Neuron (in vitro differentiated cells): ENCODE results near the gene TRERF1.

Experiments
- H2AFZ ChIP-seq: one replicate; pipeline ENCODE4 v1.6.1; 2013; ENCODE audit warnings: low read depth, mild to moderate bottlenecking, inconsistent platforms, low read length, moderate library complexity
- H3K27me3 ChIP-seq: one replicate; pipeline ENCODE4 v1.6.1; 2013; ENCODE audit warnings: low read length; ENCODE audit not compliant: insufficient read depth
- H3K36me3 ChIP-seq: one replicate; pipeline ENCODE4 v1.6.1; 2013; ENCODE audit warnings: low read length; ENCODE audit not compliant: insufficient read depth
- H3K4me1 ChIP-seq: one replicate; pipeline ENCODE4 v1.6.1; 2013; ENCODE audit warnings: low read length; ENCODE audit not compliant: insufficient read depth
- H3K4me3 ChIP-seq: 2 replicates; pipeline ENCODE4 v1.5.1; 2013; ENCODE audit warnings: mild to moderate bottlenecking, low read length, moderate library complexity
- H3K9me3 ChIP-seq: one replicate; pipeline ENCODE4 v1.6.1; 2013; ENCODE audit warnings: low read length

The TRERF1 gene

DNA sequence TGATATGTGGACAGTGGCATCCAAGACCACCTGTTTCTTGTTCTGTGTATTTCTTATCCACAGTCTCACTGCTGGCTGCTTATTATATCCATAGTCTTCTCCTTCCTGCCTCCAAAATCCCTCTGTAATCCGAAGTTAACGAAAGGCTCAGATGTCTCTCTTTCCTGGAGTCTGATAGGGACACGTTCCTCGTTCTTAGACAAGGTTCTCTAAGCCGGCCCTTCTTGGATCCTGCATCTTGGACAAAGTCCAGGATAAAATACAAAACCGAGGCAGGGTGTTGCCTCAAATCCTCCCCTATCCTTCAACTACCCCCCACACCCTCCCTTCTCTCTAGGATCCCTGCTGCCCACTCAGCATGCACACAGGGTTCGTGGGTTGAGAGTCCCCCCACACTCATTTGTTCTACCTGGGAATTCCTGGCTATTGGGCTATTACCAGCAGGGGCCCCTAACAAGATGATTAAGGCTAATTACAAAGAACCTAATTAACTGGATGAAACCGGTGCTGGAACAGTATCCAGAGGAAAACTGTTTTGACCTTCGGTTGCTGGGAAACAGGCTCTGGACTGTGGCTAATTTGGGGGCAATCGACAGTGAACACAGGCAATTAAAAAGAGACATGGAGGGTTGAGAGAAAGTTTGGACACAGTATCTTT, 201.3 kb downstream of the TRERF1 start:
- no peaks in the 10 kb centered on the region for H3K9me3 ChIP-seq
- H3K4me1 ChIP-seq: peaks cover 10% of the 10 kb centered on the region
- no peaks in the 10 kb centered on the region for H3K27me3 ChIP-seq
- H2AFZ ChIP-seq: no peak overlapping the region
- no peak overlapping the region for H3K4me3 ChIP-seq
- H3K36me3 ChIP-seq: peaks cover 73% of the 10 kb centered on the region

GRCh38 chr6:42249279-42249678, 202.4 kb downstream of the TRERF1 start:
- H3K27me3 ChIP-seq: no peaks in the 10 kb centered on the region
- H3K4me1 ChIP-seq: peaks cover 10% of the 10 kb centered on the region
- H3K9me3 ChIP-seq: no peaks in the 10 kb centered on the region
- no peak overlapping the region for H2AFZ ChIP-seq
- H3K36me3 ChIP-seq: peaks cover 62% of the 10 kb centered on the region
- H3K4me3 ChIP-seq: no peak overlapping the region

DNA sequence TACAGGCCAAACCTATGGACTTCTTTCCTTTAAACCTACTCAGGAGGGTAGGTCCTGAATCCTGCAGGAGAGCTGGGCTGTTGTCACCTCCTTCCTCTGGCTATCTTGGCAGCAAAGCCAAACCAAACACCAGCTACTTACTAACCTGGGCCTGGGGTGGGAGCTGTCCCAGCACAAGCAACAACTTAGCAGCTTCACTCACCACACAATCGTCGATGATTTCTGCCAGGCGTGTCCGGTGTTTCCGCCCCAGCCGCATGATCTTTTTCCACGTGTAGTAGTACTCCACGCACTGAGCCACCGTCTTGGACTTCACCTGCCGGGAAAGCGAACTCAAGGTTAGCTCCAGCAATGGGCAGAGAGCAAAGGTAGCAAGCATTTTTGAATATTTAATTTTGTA, 208.7 kb downstream of the TRERF1 start:
- Histone ChIP-seq H2AFZ (no peak overlapping the region), H3K36me3 (peaks cover 47% of the 10 kb centered on the region), H3K4me3 (no peak overlapping the region), H3K27me3 (no peaks in the 10 kb centered on the region), H3K9me3 (no peaks in the 10 kb centered on the region), H3K4me1 (no peaks in the 10 kb centered on the region)

DNA sequence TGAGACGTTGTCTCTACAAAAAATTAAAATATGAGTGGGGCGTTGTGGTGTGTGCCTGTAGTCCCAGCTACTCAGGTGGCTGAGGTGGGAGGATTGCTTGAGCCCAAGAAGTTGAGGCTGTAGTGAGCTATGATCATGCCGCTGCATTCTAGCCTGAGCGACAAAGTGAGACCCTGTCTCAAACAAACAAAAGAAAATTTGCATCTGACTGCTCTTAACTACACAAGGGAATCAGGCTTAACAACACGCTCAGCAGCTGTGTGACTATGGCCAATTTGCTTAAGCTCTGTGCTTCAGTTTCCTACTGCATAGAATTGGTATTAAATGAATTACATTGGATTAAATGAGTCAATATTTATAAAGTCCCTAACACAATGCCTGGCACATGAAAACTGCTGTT, 209.8 kb downstream of the TRERF1 start:
- Histone ChIP-seq H3K9me3 (no peaks in the 10 kb centered on the region), H3K4me3 (no peak overlapping the region), H2AFZ (no peak overlapping the region), H3K27me3 (no peaks in the 10 kb centered on the region), H3K36me3 (peaks cover 40% of the 10 kb centered on the region), H3K4me1 (peaks cover 7% of the 10 kb centered on the region)

- Histone ChIP-seq H3K9me3 (no peaks in the 10 kb centered on the region), H3K4me3 (no peak overlapping the region), H3K36me3 (peaks cover 45% of the 10 kb centered on the region), H3K27me3 (no peaks in the 10 kb centered on the region), H3K4me1 (peaks cover 14% of the 10 kb centered on the region), H2AFZ (no peak overlapping the region)
Observed at GRCh38 chr6:42239736-42240375, 211.9 kb downstream of the TRERF1 start.

GRCh38 chr6:42239333-42239732, 212.4 kb downstream of the TRERF1 start:
- Histone ChIP-seq H3K4me1 (peaks cover 14% of the 10 kb centered on the region), H3K27me3 (no peaks in the 10 kb centered on the region), H2AFZ (no peak overlapping the region), H3K36me3 (peaks cover 45% of the 10 kb centered on the region), H3K9me3 (no peaks in the 10 kb centered on the region), H3K4me3 (no peak overlapping the region)

DNA sequence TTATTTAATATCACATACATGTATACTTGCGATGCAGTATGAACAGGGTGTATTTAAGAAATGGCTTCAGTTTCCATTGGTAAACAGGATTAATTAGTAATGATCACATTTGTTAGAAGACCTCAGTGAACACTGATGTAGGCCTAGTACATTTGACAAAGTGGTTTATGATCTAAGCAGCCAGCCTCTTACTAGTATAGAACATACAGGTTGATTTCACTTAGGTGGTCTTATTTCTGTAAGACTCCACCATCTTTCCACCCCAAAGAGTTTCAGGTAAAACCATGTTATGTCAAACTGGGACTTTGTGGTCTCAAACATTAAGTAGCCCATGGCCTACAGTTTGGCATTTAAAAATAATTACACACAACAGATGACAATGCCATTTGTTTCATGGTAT, 213.9 kb downstream of the TRERF1 start:
- Histone ChIP-seq H3K27me3 (no peaks in the 10 kb centered on the region), H3K4me3 (no peak overlapping the region), H2AFZ (no peak overlapping the region), H3K36me3 (peaks cover 42% of the 10 kb centered on the region), H3K9me3 (no peaks in the 10 kb centered on the region), H3K4me1 (peaks cover 14% of the 10 kb centered on the region)

GRCh38 chr6:42236682-42237473, 214.8 kb downstream of the TRERF1 start:
- Histone ChIP-seq H3K27me3 (no peaks in the 10 kb centered on the region), H3K9me3 (no peaks in the 10 kb centered on the region), H3K4me1 (peaks cover 14% of the 10 kb centered on the region), H2AFZ (no peak overlapping the region), H3K36me3 (peaks cover 41% of the 10 kb centered on the region), H3K4me3 (no peak overlapping the region)

DNA sequence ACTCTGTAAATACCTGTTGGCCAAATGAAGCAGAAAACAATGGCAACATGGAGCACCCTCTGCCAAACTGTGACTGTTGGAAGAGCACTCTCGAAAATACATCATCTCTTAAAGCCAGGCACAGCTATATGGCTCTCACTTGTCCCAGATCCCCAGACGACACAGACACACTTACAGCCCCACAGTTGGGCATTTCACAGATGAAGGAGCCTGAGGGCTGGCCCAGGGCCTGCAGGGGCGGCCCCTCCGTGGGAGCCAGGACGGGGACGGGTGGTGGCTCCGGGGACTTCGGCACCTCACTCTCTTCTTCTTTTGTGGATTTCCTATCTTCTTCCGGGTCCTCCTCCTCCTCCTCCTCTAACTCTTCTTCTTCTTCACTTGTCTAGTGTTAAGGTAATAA, 215.7 kb downstream of the TRERF1 start:
- Histone ChIP-seq H3K4me3 (no peak overlapping the region), H3K36me3 (peaks cover 40% of the 10 kb centered on the region), H3K4me1 (peaks cover 14% of the 10 kb centered on the region), H3K27me3 (no peaks in the 10 kb centered on the region), H2AFZ (no peak overlapping the region), H3K9me3 (no peaks in the 10 kb centered on the region)

DNA sequence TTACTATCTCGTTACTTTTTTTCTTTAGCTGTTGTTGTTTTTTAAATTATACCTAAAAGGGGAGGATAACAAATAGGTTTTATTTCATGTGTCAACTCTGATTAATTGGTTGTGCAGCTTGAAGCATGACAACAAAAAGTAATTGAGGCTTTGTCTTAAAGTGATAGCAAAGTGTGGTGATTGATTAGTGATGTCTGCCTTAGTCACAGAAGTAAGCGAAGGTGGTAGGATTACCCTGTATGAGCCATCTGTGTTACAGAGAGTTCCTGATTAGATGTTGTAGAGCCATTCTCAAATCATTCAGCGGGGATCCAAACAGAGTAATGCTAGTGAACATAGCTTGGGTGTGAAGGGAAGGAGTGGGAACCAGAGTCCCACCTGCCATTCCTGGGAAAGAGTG, 219.7 kb downstream of the TRERF1 start:
- H3K27me3 ChIP-seq: no peaks in the 10 kb centered on the region
- no peaks in the 10 kb centered on the region for H3K9me3 ChIP-seq
- H3K4me1 ChIP-seq: peaks cover 8% of the 10 kb centered on the region
- H3K4me3 ChIP-seq: no peak overlapping the region
- H3K36me3 ChIP-seq: peaks cover 58% of the 10 kb centered on the region
- H2AFZ ChIP-seq: no peak overlapping the region

- no peaks in the 10 kb centered on the region for H3K9me3 ChIP-seq
- no peaks in the 10 kb centered on the region for H3K27me3 ChIP-seq
- H3K4me1 ChIP-seq: no peaks in the 10 kb centered on the region
- H3K4me3 ChIP-seq: no peak overlapping the region
- no peak overlapping the region for H2AFZ ChIP-seq
- H3K36me3 ChIP-seq: peaks cover 57% of the 10 kb centered on the region
Observed at GRCh38 chr6:42230345-42231321, 221.1 kb downstream of the TRERF1 start.

- Histone ChIP-seq H3K9me3 (no peaks in the 10 kb centered on the region), H3K27me3 (no peaks in the 10 kb centered on the region), H3K36me3 (peaks cover 53% of the 10 kb centered on the region), H3K4me3 (no peak overlapping the region), H2AFZ (no peak overlapping the region), H3K4me1 (no peaks in the 10 kb centered on the region)
Observed at GRCh38 chr6:42229506-42230119, 222.1 kb downstream of the TRERF1 start.
